WERI-Rb-1 (cell line): ENCODE results near the gene ADAMTSL3.

Experiments
- DNase-seq: peaks from one replicate; pipeline ENCODE4 v3.0.0-alpha.2; 2020
- H3K27ac ChIP-seq: fragments of 250-450 bp; sonication (Bioruptor Pico); 2 replicates; pipeline ENCODE4 v1.5.1; 2020; ENCODE audit warnings: mild to moderate bottlenecking, moderate library complexity
- H3K27me3 ChIP-seq: fragments of 250-450 bp; sonication (Bioruptor Pico); 2 replicates; pipeline ENCODE4 v1.5.1; 2021; ENCODE audit warnings: mild to moderate bottlenecking, low read depth, moderate library complexity; ENCODE audit not compliant: insufficient read depth, severe bottlenecking
- H3K36me3 ChIP-seq: fragments of 250-450 bp; sonication (Bioruptor Pico); 2 replicates; pipeline ENCODE4 v1.5.1; 2020; ENCODE audit warnings: mild to moderate bottlenecking, moderate library complexity
- H3K4me3 ChIP-seq: 2 replicates; pipeline ENCODE4 v1.5.1; 2011; ENCODE audit warnings: low read depth, mild to moderate bottlenecking, control low read depth, low read length
- H3K9me3 ChIP-seq: fragments of 250-450 bp; sonication (Bioruptor Pico); 2 replicates; pipeline ENCODE4 v1.5.1; 2021; ENCODE audit warnings: mild to moderate bottlenecking, moderate library complexity; ENCODE audit not compliant: severe bottlenecking
- TF ChIP-seq, protein P1 (sequence below): IDR thresholded peaks from 2 replicates; pipeline ENCODE4 v1.5.1; 2011; ENCODE audit warnings: low read depth, mild to moderate bottlenecking, control low read depth, inconsistent platforms, low read length

Gene ADAMTSL3

DNA sequence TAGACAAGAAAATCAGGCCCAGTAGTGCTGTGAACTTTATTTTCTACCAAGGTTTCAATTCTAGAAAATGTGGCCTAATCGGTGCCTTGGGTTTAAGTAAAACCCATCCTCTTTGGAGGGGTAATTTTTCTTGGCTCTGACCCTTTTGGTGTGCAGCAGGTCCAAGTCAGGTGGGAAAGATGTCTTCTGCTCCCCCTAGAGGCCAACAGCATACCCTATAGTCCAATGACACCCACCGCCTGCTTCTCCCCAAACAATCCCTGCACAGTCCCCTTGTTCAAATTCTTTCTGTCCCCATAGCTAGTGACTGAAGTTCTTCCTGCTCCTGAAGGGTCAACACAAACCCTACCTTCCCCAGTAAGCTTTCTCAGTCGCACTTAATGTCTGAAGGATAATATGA lies 319.9 kb downstream of the ADAMTSL3 start:
- DNase-seq = peak; percentile 35
- H3K4me3 ChIP-seq = no peak overlapping the region
- TF ChIP-seq, protein P1, sequence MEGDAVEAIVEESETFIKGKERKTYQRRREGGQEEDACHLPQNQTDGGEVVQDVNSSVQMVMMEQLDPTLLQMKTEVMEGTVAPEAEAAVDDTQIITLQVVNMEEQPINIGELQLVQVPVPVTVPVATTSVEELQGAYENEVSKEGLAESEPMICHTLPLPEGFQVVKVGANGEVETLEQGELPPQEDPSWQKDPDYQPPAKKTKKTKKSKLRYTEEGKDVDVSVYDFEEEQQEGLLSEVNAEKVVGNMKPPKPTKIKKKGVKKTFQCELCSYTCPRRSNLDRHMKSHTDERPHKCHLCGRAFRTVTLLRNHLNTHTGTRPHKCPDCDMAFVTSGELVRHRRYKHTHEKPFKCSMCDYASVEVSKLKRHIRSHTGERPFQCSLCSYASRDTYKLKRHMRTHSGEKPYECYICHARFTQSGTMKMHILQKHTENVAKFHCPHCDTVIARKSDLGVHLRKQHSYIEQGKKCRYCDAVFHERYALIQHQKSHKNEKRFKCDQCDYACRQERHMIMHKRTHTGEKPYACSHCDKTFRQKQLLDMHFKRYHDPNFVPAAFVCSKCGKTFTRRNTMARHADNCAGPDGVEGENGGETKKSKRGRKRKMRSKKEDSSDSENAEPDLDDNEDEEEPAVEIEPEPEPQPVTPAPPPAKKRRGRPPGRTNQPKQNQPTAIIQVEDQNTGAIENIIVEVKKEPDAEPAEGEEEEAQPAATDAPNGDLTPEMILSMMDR = peak; percentile 85
- H3K9me3 ChIP-seq = peaks cover 10% of the 10 kb centered on the region
- H3K27me3 ChIP-seq = no peaks in the 10 kb centered on the region
- no peaks in the 10 kb centered on the region for H3K36me3 ChIP-seq
- H3K27ac ChIP-seq = no peak overlapping the region

DNA sequence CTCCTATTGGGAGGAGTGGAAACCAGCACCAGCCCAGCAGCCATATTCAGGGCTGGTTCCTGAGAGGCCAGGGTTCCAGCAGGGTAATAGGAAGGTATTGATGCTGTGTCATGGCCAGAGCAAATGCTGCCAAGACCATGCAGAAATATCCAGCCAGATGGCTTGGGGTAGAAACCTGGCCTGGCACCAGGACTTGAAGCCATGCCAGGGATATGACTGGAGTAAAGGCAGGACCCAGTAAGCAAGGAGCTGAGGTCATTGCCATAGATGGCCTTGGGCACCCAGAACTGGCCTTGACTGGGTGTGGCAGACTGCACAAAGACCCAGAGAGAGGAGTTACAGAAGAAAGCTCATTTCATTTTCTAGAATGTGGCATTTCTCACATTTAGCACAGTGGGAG lies 324.1 kb downstream of the ADAMTSL3 start:
- H3K27me3 ChIP-seq = no peaks in the 10 kb centered on the region
- no peaks in the 10 kb centered on the region for H3K36me3 ChIP-seq
- DNase-seq = no peak
- H3K4me3 ChIP-seq = no peak overlapping the region
- TF ChIP-seq, protein P1 = no peak
- no peak overlapping the region for H3K27ac ChIP-seq
- H3K9me3 ChIP-seq = peaks cover 10% of the 10 kb centered on the region

DNA sequence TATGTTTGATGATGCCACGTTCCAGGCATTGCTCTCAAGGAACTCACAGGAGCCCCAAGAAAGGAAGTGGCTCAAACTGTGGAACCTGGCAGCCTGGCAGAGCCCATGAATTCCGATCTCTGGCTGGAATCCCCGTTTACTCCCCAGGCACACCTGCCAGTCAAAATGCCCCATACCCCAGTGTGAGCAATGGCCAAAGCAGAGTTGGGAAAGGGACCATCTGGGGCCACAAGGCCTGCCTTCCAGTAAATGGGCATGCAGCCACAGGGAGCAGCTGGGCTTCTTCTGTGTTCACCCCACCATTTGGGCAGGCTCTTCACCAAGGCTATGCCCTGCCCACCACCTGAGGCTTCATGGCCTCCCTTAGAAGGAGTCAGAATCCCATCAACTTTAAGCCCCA lies 324.7 kb downstream of the ADAMTSL3 start:
- no peaks in the 10 kb centered on the region for H3K27me3 ChIP-seq
- H3K27ac ChIP-seq = no peak overlapping the region
- H3K9me3 ChIP-seq = peaks cover 10% of the 10 kb centered on the region
- no peak overlapping the region for H3K4me3 ChIP-seq
- DNase-seq = no peak
- no peaks in the 10 kb centered on the region for H3K36me3 ChIP-seq
- TF ChIP-seq, protein P1 = no peak

DNA sequence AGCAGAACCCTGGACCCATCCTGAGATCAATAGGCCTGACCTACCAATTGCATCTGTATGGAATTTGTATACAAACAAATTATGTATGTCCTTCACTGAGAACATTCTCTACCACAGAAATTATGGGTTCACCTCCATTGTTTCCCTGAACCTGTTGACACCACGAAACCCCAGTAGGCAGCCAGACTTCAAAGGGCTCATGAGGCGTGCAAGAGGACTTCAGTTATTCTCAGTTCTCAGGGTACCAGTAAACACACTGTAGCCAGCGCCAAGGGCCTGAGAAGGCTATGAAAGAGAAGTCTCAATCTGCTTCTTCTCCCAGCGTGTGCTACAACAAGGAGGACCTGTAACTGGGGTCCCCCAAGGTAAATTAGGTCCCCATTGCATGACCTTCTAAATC lies 326.7 kb downstream of the ADAMTSL3 start:
- no peaks in the 10 kb centered on the region for H3K27me3 ChIP-seq
- no peak overlapping the region for H3K27ac ChIP-seq
- DNase-seq = no peak
- no peaks in the 10 kb centered on the region for H3K36me3 ChIP-seq
- TF ChIP-seq, protein P1 = no peak
- no peak overlapping the region for H3K4me3 ChIP-seq
- H3K9me3 ChIP-seq = peaks cover 10% of the 10 kb centered on the region

DNA sequence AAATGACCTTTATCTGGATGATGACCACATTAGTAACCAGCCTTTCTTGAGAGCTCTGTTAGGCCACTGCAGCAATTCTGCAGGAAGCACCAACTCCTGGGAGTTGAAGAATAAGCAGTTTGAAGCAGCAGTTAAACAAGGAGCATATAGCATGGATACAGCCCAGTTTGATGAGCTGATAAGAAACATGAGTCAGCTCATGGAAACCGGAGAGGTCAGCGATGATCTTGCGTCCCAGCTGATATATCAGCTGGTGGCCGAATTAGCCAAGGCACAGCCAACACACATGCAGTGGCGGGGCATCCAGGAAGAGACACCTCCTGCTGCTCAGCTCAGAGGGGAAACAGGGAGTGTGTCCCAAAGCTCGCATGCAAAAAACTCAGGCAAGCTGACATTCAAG lies 328.8 kb downstream of the ADAMTSL3 start:
- no peak overlapping the region for H3K27ac ChIP-seq
- TF ChIP-seq, protein P1 = no peak
- DNase-seq = no peak

DNA sequence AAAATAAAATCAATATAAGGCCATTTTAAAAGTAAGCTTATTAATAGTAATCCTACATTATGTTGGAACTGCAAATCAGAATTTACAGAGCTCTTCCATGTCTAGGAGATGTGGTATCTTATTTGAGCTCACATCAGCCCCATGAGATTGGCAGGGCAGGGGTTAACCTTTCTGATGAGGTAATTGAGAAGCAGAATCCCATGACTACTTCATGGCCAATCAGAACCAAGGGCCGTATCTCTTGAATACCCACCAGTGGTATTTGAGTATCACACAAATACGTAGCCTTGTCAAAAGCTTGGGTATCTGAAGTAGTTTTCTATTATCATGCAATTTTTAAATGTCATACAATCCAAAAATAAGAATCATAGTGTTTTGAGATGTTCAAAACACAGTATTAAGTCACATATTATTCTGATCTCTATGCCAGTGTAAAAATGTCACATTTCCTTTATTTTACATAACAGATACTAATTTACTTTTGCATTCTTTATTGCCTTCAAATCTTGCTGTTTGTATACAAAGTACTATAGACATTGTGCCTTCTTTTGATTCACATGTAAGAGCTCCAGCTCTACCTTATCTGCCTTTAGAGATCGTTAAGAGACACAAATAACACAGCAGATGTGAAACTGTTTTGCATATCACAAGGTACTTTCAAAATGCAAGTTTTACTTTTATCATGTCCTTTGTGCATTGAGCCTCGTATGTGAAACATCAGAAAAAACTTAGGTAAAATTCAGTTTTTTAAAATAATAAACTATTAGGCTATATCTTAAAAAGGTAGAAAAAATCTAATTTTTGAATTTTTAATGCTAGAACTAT lies 329.9 kb downstream of the ADAMTSL3 start:
- H3K27ac ChIP-seq = no peak overlapping the region
- no peak for DNase-seq
- H3K36me3 ChIP-seq = no peaks in the 10 kb centered on the region
- H3K9me3 ChIP-seq = no peaks in the 10 kb centered on the region
- TF ChIP-seq, protein P1 = no peak
- no peak overlapping the region for H3K4me3 ChIP-seq
- H3K27me3 ChIP-seq = no peaks in the 10 kb centered on the region

More for the DNA sequence above, 328.8 kb downstream of the ADAMTSL3 start:
- Histone ChIP-seq H3K4me3 (no peak overlapping the region), H3K27me3 (no peaks in the 10 kb centered on the region), H3K36me3 (no peaks in the 10 kb centered on the region), H3K9me3 (no peaks in the 10 kb centered on the region)
